Calu3 (cell line): Measurements from ENCODE around the gene AQR. TPM values are rescaled to one million over a fixed set of nuclear protein-coding genes. Genes with fewer than 3 reads are reported as not detected.
"Not testable (repeated sequence)": the region's sequence is repeated elsewhere in the genome, so short reads cannot be mapped to it uniquely, and the experiment has no call there.

Experiments used
- BruUV-seq: library from RNA; stranded (reverse); fragments of 400-500 nt; replicated peaks from 2 replicates; lab custom pipeline; 2021; lab: Mats Ljungman, UMichigan
- CTCF ChIA-PET: fragments of 300-600 bp; sonication (Branson Sonifier 250); formaldehyde crosslinking; loops from one replicate; lab custom pipeline; 2022; ENCODE audit warnings: antibody characterized with exemption; lab: Charles Lee
- DNase-seq: peaks from one replicate; pipeline ENCODE4 v3.0.0; 2022
- H3K27ac Mint-ChIP-seq: one replicate; pipeline ENCODE4 v1.8.0; 2022; ENCODE audit warnings: mixed read lengths; ENCODE audit not compliant: unreplicated experiment
- H3K27me3 Mint-ChIP-seq: one replicate; pipeline ENCODE4 v1.8.0; 2022; ENCODE audit warnings: mixed read lengths; ENCODE audit not compliant: unreplicated experiment
- H3K36me3 Mint-ChIP-seq: one replicate; pipeline ENCODE4 v1.8.0; 2022; ENCODE audit warnings: mild to moderate bottlenecking, moderate library complexity, mixed read lengths; ENCODE audit not compliant: insufficient read depth, unreplicated experiment
- H3K4me1 Mint-ChIP-seq: one replicate; pipeline ENCODE4 v1.8.0; 2022; ENCODE audit warnings: mild to moderate bottlenecking, low read depth, mixed read lengths; ENCODE audit not compliant: unreplicated experiment
- H3K4me3 Mint-ChIP-seq: one replicate; pipeline ENCODE4 v1.8.0; 2022; ENCODE audit warnings: mild to moderate bottlenecking, low read depth, moderate library complexity, mixed read lengths; ENCODE audit not compliant: unreplicated experiment
- H3K9me3 Mint-ChIP-seq: one replicate; pipeline ENCODE4 v1.8.0; 2022; ENCODE audit warnings: low read depth, mixed read lengths; ENCODE audit not compliant: unreplicated experiment
- CTCF ChIP-seq: fragments of 200-600 bp; IDR thresholded peaks from one replicate; pipeline ENCODE4 v1.8.0; 2022; ENCODE audit warnings: antibody characterized with exemption; ENCODE audit not compliant: unreplicated experiment
- intact Hi-C: fragments of 100-400 bp; cut with micrococcal nuclease; formaldehyde crosslinking; loops from one replicate; pipeline ENCODE4 v1.10.0; 2022; ENCODE audit not compliant: unreplicated experiment
- total RNA-seq: library from RNA; stranded (reverse); gene quantifications from 2 replicates; pipeline ENCODE4 v1.2.3, GENCODE V29; 2022

Gene AQR
- total RNA-seq, 1 experiment from 2014 or later: 14.7 TPM

DNA sequence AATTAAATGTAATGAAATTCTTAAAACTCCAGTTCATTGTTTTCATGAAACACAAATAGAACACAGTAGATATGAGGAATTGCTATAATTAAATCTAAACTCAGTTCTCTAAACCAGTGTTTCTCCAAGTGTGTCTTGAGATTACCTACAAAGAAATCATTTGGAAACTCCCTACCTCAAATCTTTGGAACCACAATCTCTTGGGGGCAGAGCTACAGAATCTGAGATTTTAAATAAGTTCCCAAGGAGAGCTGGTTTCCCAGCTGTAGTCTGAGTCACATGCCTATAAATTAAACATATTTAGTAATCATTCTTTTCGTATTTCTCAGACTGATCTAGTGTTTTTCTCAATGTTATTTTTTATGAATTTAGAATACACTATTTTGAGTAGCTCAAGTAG lies 157.2 kb downstream of the AQR start:
- no peak for DNase-seq
- intact Hi-C loops: no loop called here
- Mint-ChIP-seq H3K4me3 (no peak overlapping the region), H3K9me3 (no peaks in the 10 kb centered on the region), H3K4me1 (no peaks in the 10 kb centered on the region), H3K36me3 (no peaks in the 10 kb centered on the region), H3K27ac (no peak overlapping the region), H3K27me3 (no peaks in the 10 kb centered on the region)
- no peak for TF ChIP-seq CTCF
- CTCF ChIA-PET: no interaction called here
- BruUV-seq: no TSS peak

DNA sequence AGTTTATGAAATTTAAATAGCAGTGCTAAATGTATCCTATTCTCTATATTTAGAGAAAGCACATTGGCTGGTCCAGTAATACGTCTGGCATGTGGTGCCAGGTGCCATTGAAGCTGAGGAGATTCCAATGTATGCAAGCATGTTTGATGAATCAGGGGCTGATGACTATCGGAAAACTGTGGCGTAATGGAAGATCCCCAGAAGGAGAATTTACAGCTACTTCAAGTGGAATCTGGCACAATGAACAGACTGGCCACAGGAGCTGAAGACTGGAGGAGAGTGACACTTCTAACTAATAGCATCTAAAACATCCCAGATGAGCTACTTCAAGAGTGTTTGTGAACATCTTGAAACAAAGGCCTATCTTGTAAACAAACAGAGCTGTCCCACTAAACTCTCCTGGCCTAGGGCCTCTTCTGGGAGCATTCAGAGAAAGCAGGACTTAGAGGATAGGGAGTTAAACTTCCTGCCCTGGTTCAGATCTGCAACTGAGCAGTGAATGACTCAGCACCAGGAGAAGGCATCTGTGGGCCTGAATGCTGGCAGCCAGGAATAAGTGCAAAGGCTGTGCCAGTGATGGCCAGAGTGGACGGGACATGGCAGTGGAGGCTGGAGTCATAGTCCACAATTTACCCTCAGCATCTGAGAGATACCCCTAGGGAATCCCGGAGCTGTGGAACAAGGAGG lies 159.0 kb downstream of the AQR start:
- Mint-ChIP-seq H3K9me3 (no peaks in the 10 kb centered on the region), H3K4me1 (no peaks in the 10 kb centered on the region), H3K27ac (no peak overlapping the region), H3K27me3 (no peaks in the 10 kb centered on the region), H3K4me3 (no peak overlapping the region), H3K36me3 (no peaks in the 10 kb centered on the region)
- CTCF ChIA-PET: no interaction called here
- DNase-seq: no peak
- TF ChIP-seq CTCF: no peak
- BruUV-seq: no TSS peak
- intact Hi-C loops: no loop called here

GRCh38 chr15:34809186-34809585 lies 160.4 kb downstream of the AQR start:
- DNase-seq: no peak
- Mint-ChIP-seq H3K36me3 (no peaks in the 10 kb centered on the region), H3K27ac (no peak overlapping the region), H3K27me3 (no peaks in the 10 kb centered on the region), H3K4me3 (no peak overlapping the region), H3K4me1 (no peaks in the 10 kb centered on the region), H3K9me3 (no peaks in the 10 kb centered on the region)
- intact Hi-C loops: no loop called here
- BruUV-seq: no TSS peak
- CTCF ChIA-PET: no interaction called here
- TF ChIP-seq CTCF: no peak

DNA sequence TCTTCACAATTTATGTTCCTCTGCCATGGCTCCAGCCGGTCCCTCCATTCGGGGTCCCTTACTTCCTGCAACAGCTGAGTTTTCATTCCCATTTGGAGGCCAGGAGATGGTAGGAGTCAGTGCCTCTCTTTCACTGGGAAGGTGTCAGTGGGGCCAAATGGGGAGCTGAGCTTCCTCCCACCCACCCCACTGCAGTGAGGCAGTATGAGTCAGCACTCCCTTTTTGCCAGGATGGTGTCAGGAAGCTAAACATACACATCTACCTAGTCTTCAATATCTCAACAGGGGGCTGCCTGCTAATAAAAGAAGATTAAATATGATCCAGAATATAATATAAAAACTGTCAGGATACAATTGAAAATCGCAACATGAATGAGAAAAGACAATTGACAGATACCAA lies 161.5 kb downstream of the AQR start:
- CTCF ChIA-PET: no interaction called here
- H3K4me3 Mint-ChIP-seq: no peak overlapping the region
- BruUV-seq: no TSS peak
- DNase-seq: no peak
- H3K27me3 Mint-ChIP-seq: no peaks in the 10 kb centered on the region
- no peak for TF ChIP-seq CTCF
- H3K9me3 Mint-ChIP-seq: no peaks in the 10 kb centered on the region
- H3K36me3 Mint-ChIP-seq: no peaks in the 10 kb centered on the region
- H3K4me1 Mint-ChIP-seq: no peaks in the 10 kb centered on the region
- intact Hi-C loops: no loop called here
- no peak overlapping the region for H3K27ac Mint-ChIP-seq

GRCh38 chr15:34807241-34807640 lies 162.3 kb downstream of the AQR start:
- H3K9me3 Mint-ChIP-seq, BruUV-seq, H3K27ac Mint-ChIP-seq, H3K36me3 Mint-ChIP-seq, CTCF ChIA-PET, DNase-seq, H3K4me3 Mint-ChIP-seq, intact Hi-C loops, H3K27me3 Mint-ChIP-seq, H3K4me1 Mint-ChIP-seq: not testable (repeated sequence)
